Glutamatergic neuron (in vitro differentiated cells): ENCODE measurements around the gene ABHD12. TPM values are rescaled to one million over a fixed set of nuclear protein-coding genes. Genes with fewer than 3 reads are reported as not detected.

Source experiments
- DNase-seq: peaks from one replicate; pipeline ENCODE4 v3.0.0; 2022
- H3K27ac Mint-ChIP-seq: one replicate; pipeline ENCODE4 v1.8.0; 2020; ENCODE audit warnings: mild to moderate bottlenecking, mixed read lengths, inconsistent platforms; ENCODE audit not compliant: unreplicated experiment
- H3K27me3 Mint-ChIP-seq: one replicate; pipeline ENCODE4 v1.8.0; 2020; ENCODE audit warnings: mild to moderate bottlenecking, moderate library complexity, mixed read lengths, inconsistent platforms; ENCODE audit not compliant: unreplicated experiment
- H3K36me3 Mint-ChIP-seq: one replicate; pipeline ENCODE4 v1.8.0; 2020; ENCODE audit warnings: mild to moderate bottlenecking, mixed read lengths, inconsistent platforms; ENCODE audit not compliant: unreplicated experiment
- H3K4me1 Mint-ChIP-seq: one replicate; pipeline ENCODE4 v1.8.0; 2020; ENCODE audit warnings: mild to moderate bottlenecking, low read depth, mixed read lengths, inconsistent platforms; ENCODE audit not compliant: unreplicated experiment
- H3K4me3 Mint-ChIP-seq: one replicate; pipeline ENCODE4 v1.8.0; 2020; ENCODE audit warnings: mild to moderate bottlenecking, mixed read lengths, inconsistent platforms; ENCODE audit not compliant: unreplicated experiment
- H3K9me3 Mint-ChIP-seq: one replicate; pipeline ENCODE4 v1.8.0; 2020; ENCODE audit warnings: mild to moderate bottlenecking, moderate library complexity, mixed read lengths, inconsistent platforms; ENCODE audit not compliant: unreplicated experiment
- total RNA-seq: library from RNA; stranded (reverse); fragmentation: NEBNext Ultra II Directional; extraction: Animal tissue kit (Norgen Biotek cat#: 25700); gene quantifications from one replicate; pipeline ENCODE4 v1.2.1, GENCODE V29; 2021; ENCODE audit not compliant: unreplicated experiment
- TF ChIP-seq, protein P1 (sequence below): fragments of 200-600 bp; sonication (generic); IDR thresholded peaks from one replicate; pipeline ENCODE4 v1.5.0; 2021; ENCODE audit not compliant: partially characterized antibody, unreplicated experiment

The ABHD12 gene
- total RNA-seq, 1 donor from 2014 or later: 101 TPM

DNA sequence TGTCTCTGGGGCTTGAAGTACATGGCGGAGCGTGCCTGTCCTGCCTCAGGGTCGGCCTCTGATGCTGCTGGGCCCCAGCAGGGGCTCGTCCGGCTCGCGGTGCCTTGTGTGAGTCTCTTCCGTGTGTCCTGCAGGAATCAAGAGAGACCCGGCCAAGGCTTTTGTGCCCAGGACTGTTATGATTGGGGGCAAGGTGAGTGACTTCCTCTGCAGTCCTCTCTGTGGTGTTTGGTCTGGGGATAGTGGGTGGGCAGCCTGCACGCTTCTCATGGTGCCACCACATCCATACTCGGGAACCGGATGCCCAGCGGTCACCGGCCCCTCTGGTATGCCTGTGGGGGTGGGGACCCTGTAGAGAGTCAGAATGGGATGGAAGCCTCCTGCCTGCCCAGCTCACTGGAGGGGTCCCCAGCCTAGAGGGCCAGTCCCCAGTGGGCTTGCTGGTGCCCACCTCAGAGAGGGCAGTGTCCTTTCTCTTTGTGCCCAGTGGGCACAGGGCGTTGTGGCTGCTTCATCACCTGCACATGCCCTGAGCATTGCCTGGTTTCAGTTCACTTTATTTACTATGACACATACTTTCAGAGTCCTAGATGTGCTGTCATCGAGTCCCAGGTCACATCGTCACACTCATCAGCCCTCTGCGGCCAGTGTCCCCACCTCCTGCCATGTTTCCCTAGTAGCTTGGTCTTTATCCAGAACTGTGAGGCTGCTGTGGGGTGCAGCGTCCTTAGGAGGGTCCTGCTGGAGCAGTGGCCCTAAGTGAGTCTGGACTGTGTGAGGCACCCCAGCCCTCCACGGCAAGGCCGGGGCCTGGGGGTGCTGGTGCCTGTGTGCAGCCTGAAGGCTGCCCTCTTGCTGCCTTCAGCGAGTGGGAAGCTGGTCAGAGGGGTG, 102.1 kb downstream of the ABHD12 start:
- Mint-ChIP-seq H3K27me3 (peaks cover 34% of the 10 kb centered on the region), H3K27ac (no peak overlapping the region), H3K4me3 (no peak overlapping the region), H3K4me1 (peaks cover 6% of the 10 kb centered on the region), H3K36me3 (peaks cover 16% of the 10 kb centered on the region), H3K9me3 (peaks cover 37% of the 10 kb centered on the region)
- DNase-seq: peak; percentile 5
- TF ChIP-seq, protein P1, sequence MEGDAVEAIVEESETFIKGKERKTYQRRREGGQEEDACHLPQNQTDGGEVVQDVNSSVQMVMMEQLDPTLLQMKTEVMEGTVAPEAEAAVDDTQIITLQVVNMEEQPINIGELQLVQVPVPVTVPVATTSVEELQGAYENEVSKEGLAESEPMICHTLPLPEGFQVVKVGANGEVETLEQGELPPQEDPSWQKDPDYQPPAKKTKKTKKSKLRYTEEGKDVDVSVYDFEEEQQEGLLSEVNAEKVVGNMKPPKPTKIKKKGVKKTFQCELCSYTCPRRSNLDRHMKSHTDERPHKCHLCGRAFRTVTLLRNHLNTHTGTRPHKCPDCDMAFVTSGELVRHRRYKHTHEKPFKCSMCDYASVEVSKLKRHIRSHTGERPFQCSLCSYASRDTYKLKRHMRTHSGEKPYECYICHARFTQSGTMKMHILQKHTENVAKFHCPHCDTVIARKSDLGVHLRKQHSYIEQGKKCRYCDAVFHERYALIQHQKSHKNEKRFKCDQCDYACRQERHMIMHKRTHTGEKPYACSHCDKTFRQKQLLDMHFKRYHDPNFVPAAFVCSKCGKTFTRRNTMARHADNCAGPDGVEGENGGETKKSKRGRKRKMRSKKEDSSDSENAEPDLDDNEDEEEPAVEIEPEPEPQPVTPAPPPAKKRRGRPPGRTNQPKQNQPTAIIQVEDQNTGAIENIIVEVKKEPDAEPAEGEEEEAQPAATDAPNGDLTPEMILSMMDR: no peak

DNA sequence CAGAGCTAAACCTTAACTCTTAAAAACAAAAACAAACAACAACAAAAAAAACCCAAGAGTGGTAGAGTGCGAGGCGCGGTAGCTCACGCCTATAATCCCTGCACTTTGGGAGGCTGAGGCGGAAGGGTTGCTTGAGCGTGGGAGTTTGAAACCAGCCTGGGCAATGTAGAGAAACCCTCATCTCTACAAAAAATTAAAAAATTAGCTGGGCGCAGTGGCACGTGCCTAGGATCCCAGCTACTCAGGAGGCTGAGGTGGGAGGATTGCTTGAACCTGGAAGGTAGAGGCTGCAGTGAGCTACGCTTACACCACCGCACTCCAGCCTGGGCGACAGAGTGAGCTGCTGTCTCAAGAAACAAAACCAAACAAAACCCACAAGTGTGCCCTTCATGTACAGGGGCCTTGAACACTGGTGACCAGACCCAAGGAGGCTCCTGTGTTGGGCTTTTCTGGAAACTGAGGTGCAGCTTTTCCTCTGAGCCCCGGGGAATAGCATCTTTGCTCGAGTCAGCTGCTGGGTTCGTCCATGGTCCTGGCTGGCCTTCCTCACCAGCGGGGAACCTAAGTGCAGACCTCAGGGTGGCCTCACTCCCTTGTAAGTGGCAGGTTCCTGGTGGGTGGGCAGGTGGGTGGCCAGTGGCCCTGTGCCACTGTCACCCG, 102.9 kb downstream of the ABHD12 start:
- Mint-ChIP-seq H3K4me3 (no peak overlapping the region), H3K27ac (no peak overlapping the region), H3K27me3 (peaks cover 29% of the 10 kb centered on the region)

DNA sequence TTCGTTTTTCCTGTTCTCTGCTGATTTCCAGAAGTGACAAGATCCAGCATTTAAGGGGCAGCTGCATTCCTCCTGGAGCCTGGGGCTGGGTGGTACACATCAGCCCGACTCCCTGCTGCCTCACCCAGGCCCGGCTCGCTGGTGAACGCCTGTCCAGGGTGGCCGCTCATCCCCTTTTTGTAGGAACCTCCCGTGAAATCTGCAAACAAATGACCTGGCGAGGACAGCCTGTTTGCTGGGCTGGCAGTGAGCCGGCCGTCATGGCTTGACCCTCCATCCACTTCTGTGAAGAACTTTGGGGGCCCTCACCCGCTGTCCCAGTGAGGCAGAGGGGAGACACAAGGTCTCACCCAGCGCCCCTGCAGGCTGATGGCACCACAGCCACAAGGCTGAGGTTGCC, 103.7 kb downstream of the ABHD12 start:
- Mint-ChIP-seq H3K4me1 (peaks cover 5% of the 10 kb centered on the region), H3K4me3 (no peak overlapping the region), H3K36me3 (peaks cover 13% of the 10 kb centered on the region), H3K27ac (peak overlapping the region; percentile 48), H3K9me3 (peaks cover 35% of the 10 kb centered on the region), H3K27me3 (peaks cover 26% of the 10 kb centered on the region)
- TF ChIP-seq, protein P1: no peak
- peak; percentile 2 for DNase-seq

More for the DNA sequence above, 102.9 kb downstream of the ABHD12 start:
- peaks cover 13% of the 10 kb centered on the region for H3K36me3 Mint-ChIP-seq
- peaks cover 36% of the 10 kb centered on the region for H3K9me3 Mint-ChIP-seq
- DNase-seq: peak; percentile 9
- H3K4me1 Mint-ChIP-seq: peaks cover 5% of the 10 kb centered on the region
- TF ChIP-seq, protein P1: no peak

DNA sequence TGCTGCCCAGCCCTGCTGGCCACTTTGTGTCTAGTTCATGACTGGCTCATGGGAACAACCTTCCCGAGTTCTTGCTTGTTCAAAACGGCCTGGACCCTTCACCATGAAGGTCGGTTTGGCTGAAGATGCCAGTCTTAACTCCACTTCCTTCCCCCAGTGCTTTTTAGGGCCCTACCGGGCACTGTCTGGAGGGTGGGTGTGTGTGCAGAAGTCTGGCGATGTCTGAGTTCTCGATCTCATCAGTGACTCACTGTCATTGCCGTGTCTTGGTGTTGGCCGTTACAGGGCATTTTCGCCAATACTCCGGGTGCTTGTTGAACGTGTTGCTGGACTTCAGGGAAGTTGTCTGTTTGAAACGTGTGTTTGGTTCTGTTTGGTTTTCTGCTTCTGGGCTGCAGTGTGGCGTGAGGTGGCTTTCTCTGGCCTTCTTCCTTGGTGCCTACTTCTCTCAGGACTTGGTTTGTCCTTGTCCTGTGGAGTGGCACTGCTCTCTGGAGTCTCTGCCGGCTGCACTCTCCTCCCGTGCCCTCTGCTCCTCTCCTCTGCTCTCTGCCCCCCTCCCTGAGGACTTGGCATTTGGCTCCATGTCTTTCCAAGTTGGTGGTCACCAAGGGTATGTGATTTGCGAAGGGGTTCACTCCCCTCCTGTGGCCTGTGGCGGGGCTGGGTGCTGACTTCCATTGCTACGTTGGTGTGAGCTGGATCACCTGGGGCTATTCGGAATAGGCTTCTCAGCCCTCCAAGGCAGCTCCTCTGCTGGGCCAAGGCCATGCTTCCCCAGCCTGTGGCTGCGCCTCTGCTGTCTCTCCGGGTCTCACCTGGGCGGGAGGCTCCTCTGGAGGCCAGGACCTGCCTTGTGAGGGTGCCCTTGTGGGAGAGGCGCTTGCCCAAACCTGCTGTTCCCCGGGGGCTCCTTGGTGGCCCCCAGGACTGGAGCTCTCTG, 104.5 kb downstream of the ABHD12 start:
- peak; percentile 10 for DNase-seq
- peak overlapping the region; percentile 4 for H3K27ac Mint-ChIP-seq
- peaks cover 13% of the 10 kb centered on the region for H3K36me3 Mint-ChIP-seq
- peaks cover 20% of the 10 kb centered on the region for H3K27me3 Mint-ChIP-seq
- no peak overlapping the region for H3K4me3 Mint-ChIP-seq
- peaks cover 31% of the 10 kb centered on the region for H3K9me3 Mint-ChIP-seq
- H3K4me1 Mint-ChIP-seq: no peaks in the 10 kb centered on the region
- TF ChIP-seq, protein P1: no peak
